HEK293 (cell line): Measurements from ENCODE around the gene SLFN5.
A peak's percentile ranks its signal among the peaks of the same experiment; 100 is the strongest.

Experiments used
- FEZF1 ChIP-seq: fragments of 450-650 bp; formaldehyde crosslinking; IDR thresholded peaks from 2 replicates; pipeline ENCODE4 v1.5.1; 2016; ENCODE audit warnings: missing biosample characterization, missing genetic modification characterization
- GLIS1 ChIP-seq: fragments of 450-650 bp; formaldehyde crosslinking; IDR thresholded peaks from 2 replicates; pipeline ENCODE4 v1.5.1; 2016; ENCODE audit warnings: missing biosample characterization, missing genetic modification characterization
- HIC1 ChIP-seq: fragments of 450-650 bp; formaldehyde crosslinking; IDR thresholded peaks from 2 replicates; pipeline ENCODE4 v1.5.1; 2016; ENCODE audit warnings: missing biosample characterization, missing genetic modification characterization
- INSM2 ChIP-seq: fragments of 450-650 bp; formaldehyde crosslinking; IDR thresholded peaks from 2 replicates; pipeline ENCODE4 v1.5.1; 2016; ENCODE audit warnings: missing biosample characterization, missing genetic modification characterization
- OSR2 ChIP-seq: fragments of 450-650 bp; formaldehyde crosslinking; IDR thresholded peaks from 2 replicates; pipeline ENCODE4 v1.5.1; 2016; ENCODE audit warnings: missing biosample characterization, missing genetic modification characterization
- PRDM1 ChIP-seq: fragments of 450-650 bp; formaldehyde crosslinking; IDR thresholded peaks from 2 replicates; pipeline ENCODE4; 2016; ENCODE audit warnings: missing biosample characterization, missing genetic modification characterization
- PRDM4 ChIP-seq: fragments of 450-650 bp; formaldehyde crosslinking; IDR thresholded peaks from 2 replicates; pipeline ENCODE4 v1.5.1; 2017; ENCODE audit warnings: missing biosample characterization, missing genetic modification characterization
- PRDM6 ChIP-seq: fragments of 450-650 bp; formaldehyde crosslinking; IDR thresholded peaks from 2 replicates; pipeline ENCODE4 v1.5.1; 2017; ENCODE audit warnings: missing biosample characterization, missing genetic modification characterization
- REST ChIP-seq: fragments of 450-650 bp; formaldehyde crosslinking; IDR thresholded peaks from 2 replicates; pipeline ENCODE4 v1.5.1; 2016; ENCODE audit warnings: missing biosample characterization, missing genetic modification characterization
- SETDB1 ChIP-seq: IDR thresholded peaks from one replicate; pipeline ENCODE4 v1.6.1; 2017; ENCODE audit warnings: mild to moderate bottlenecking, low read length, moderate library complexity, mixed read lengths; ENCODE audit not compliant: insufficient read length
- SP2 ChIP-seq: fragments of 450-650 bp; formaldehyde crosslinking; IDR thresholded peaks from 2 replicates; pipeline ENCODE4 v1.5.1; 2016; ENCODE audit warnings: missing biosample characterization, missing genetic modification characterization
- SP3 ChIP-seq: fragments of 450-650 bp; formaldehyde crosslinking; IDR thresholded peaks from 2 replicates; pipeline ENCODE4 v1.5.1; 2016; ENCODE audit warnings: missing biosample characterization, missing genetic modification characterization
- SP7 ChIP-seq: fragments of 450-650 bp; formaldehyde crosslinking; IDR thresholded peaks from 2 replicates; pipeline ENCODE4 v1.5.1; 2016; ENCODE audit warnings: missing biosample characterization, missing genetic modification characterization
- ZNF112 ChIP-seq: fragments of 450-650 bp; formaldehyde crosslinking; IDR thresholded peaks from 2 replicates; pipeline ENCODE4 v1.5.0; 2017; ENCODE audit warnings: missing biosample characterization, missing genetic modification characterization
- ZNF18 ChIP-seq: fragments of 450-650 bp; formaldehyde crosslinking; IDR thresholded peaks from 2 replicates; pipeline ENCODE4 v1.5.1; 2016; ENCODE audit warnings: missing biosample characterization, missing genetic modification characterization
- ZNF335 ChIP-seq: fragments of 450-650 bp; formaldehyde crosslinking; conservative IDR thresholded peaks from 2 replicates; pipeline ENCODE4 v1.5.1; 2016; ENCODE audit warnings: missing biosample characterization, missing genetic modification characterization
- ZNF341 ChIP-seq: fragments of 450-650 bp; formaldehyde crosslinking; IDR thresholded peaks from 2 replicates; pipeline ENCODE4; 2016; ENCODE audit warnings: low read depth, missing biosample characterization, missing genetic modification characterization
- ZNF398 ChIP-seq: fragments of 450-650 bp; formaldehyde crosslinking; IDR thresholded peaks from 2 replicates; pipeline ENCODE4 v1.5.1; 2017; ENCODE audit warnings: missing biosample characterization, missing genetic modification characterization
- ZNF555 ChIP-seq: fragments of 450-650 bp; formaldehyde crosslinking; conservative IDR thresholded peaks from 2 replicates; pipeline ENCODE4 v1.5.1; 2017; ENCODE audit warnings: missing biosample characterization, mild to moderate bottlenecking, missing genetic modification characterization, inconsistent platforms
- ZNF600 ChIP-seq: fragments of 450-650 bp; formaldehyde crosslinking; IDR thresholded peaks from 2 replicates; pipeline ENCODE4 v1.5.1; 2016; ENCODE audit warnings: missing biosample characterization, missing genetic modification characterization

SLFN5 gene

GRCh38 chr17:35244341-35245195 is 1.7 kb downstream of the SLFN5 start (continued):
- TF ChIP-seq ZNF18 (0 out of 2 replicates have a peak, but pooled peaks have one; percentile 31), PRDM1 (tag by site-specific recombination) (peak; percentile 54; the same call in 1 of the 2 replicates), OSR2 (tag by site-specific recombination) (peak; percentile 29), SETDB1 (peak; percentile 46), FEZF1 (tag by site-specific recombination) (peak; percentile 24; the same call in 1 of the 2 replicates), INSM2 (tag by site-specific recombination) (peak; percentile 47), HIC1 (tag by site-specific recombination) (peak; percentile 12; the same call in 1 of the 2 replicates), ZNF555 (tag by site-specific recombination) (no peak), SP7 (tag by site-specific recombination) (peak; percentile 98), SP2 (tag by site-specific recombination) (peak; percentile 70), GLIS1 (tag by site-specific recombination) (peak; percentile 45; the same call in 1 of the 2 replicates), SP3 (tag by site-specific recombination) (peak; percentile 84), ZNF335 (tag by site-specific recombination) (peak; percentile 91), REST (tag by site-specific recombination) (0 out of 2 replicates have a peak, but pooled peaks have one; percentile 12), ZNF341 (tag by site-specific recombination) (peak; percentile 49), PRDM4 (tag by site-specific recombination) (peak; percentile 99), ZNF600 (tag by site-specific recombination) (0 out of 2 replicates have a peak, but pooled peaks have one; percentile 31), PRDM6 (tag by site-specific recombination) (peak; percentile 66; the same call in 1 of the 2 replicates), ZNF112 (tag by site-specific recombination) (no peak), ZNF398 (tag by site-specific recombination) (peak; percentile 77)
